Measurements from ENCODE around the gene KCTD21.

KCTD21 gene

GRCh38 chr11:78201096-78201818, 12.8 kb upstream of the KCTD21 start:
- DNase-seq (ENCODE audit: low read depth): no peak

- DNase-seq (ENCODE audit: low read depth): no peak
These were observed 12.1 kb upstream of the KCTD21 start for GRCh38 chr11:78200553-78200952.

- no peak for DNase-seq (ENCODE audit: low read depth)
These were observed 11.6 kb upstream of the KCTD21 start for GRCh38 chr11:78200061-78200460.

GRCh38 chr11:78199653-78200015, 11.2 kb upstream of the KCTD21 start:
- no peak for DNase-seq (ENCODE audit: low read depth)

- DNase-seq (ENCODE audit: low read depth): no peak
These were observed 10.7 kb upstream of the KCTD21 start for GRCh38 chr11:78199015-78199652.

GRCh38 chr11:78197816-78198215, 9.4 kb upstream of the KCTD21 start:
- no peak for DNase-seq (ENCODE audit: low read depth)

GRCh38 chr11:78196661-78197091, 8.2 kb upstream of the KCTD21 start:
- DNase-seq (ENCODE audit: low read depth): no peak

- DNase-seq (ENCODE audit: low read depth): no peak
These were observed 7.6 kb upstream of the KCTD21 start for GRCh38 chr11:78195917-78196560.

GRCh38 chr11:78194490-78194889, 6.1 kb upstream of the KCTD21 start:
- no peak for DNase-seq (ENCODE audit: low read depth)

- DNase-seq (ENCODE audit: low read depth): no peak
These were observed 5.4 kb upstream of the KCTD21 start for GRCh38 chr11:78193806-78194205.

- no peak for DNase-seq (ENCODE audit: low read depth)
These were observed 4.5 kb upstream of the KCTD21 start for GRCh38 chr11:78192911-78193351.

- no peak for DNase-seq (ENCODE audit: low read depth)
These were observed 3.8 kb upstream of the KCTD21 start for GRCh38 chr11:78192223-78192719.

GRCh38 chr11:78190871-78191538, 2.6 kb upstream of the KCTD21 start:
- no peak for DNase-seq (ENCODE audit: low read depth)

GRCh38 chr11:78190374-78190773, 1.9 kb upstream of the KCTD21 start:
- DNase-seq (ENCODE audit: low read depth): no peak

GRCh38 chr11:78189851-78190250, 1.4 kb upstream of the KCTD21 start:
- DNase-seq (ENCODE audit: low read depth): no peak

- DNase-seq (ENCODE audit: low read depth): no peak
These were observed 823 bp upstream of the KCTD21 start for GRCh38 chr11:78189174-78189724.

GRCh38 chr11:78187366-78188285, 800 bp downstream of the KCTD21 start:
- DNase-seq (ENCODE audit: low read depth): peak; percentile 45

- DNase-seq (ENCODE audit: low read depth): no peak
These were observed 7.2 kb downstream of the KCTD21 start for GRCh38 chr11:78181185-78181584.

GRCh38 chr11:78180751-78181150, 7.7 kb downstream of the KCTD21 start:
- no peak for DNase-seq (ENCODE audit: low read depth)

GRCh38 chr11:78179459-78180071, 8.9 kb downstream of the KCTD21 start:
- DNase-seq (ENCODE audit: low read depth): no peak

- DNase-seq (ENCODE audit: low read depth): no peak
These were observed 11.2 kb downstream of the KCTD21 start for GRCh38 chr11:78177216-78177615.

All from T follicular helper cell (primary cell).